ENCODE results near the gene FNDC8.
"Not testable (repeated sequence)": the region's sequence is repeated elsewhere in the genome, so short reads cannot be mapped to it uniquely, and the experiment has no call there.

The FNDC8 gene

GRCh38 chr17:35174835-35175334, 53.5 kb downstream of the FNDC8 start:
- DNase-seq: no peak

- DNase-seq: no peak
These were observed 54.4 kb downstream of the FNDC8 start for GRCh38 chr17:35175638-35176415.

- no peak for DNase-seq
These were observed 55.5 kb downstream of the FNDC8 start for GRCh38 chr17:35176897-35177296.

- DNase-seq: not testable (repeated sequence)
These were observed 58.0 kb downstream of the FNDC8 start for GRCh38 chr17:35179379-35179778.
